ENCODE measurements around the gene MECP2.
"Not testable (repeated sequence)": the region's sequence is repeated elsewhere in the genome, so short reads cannot be mapped to it uniquely, and the experiment has no call there.

MECP2 gene

GRCh38 chrX:154097589-154098541 lies at the start of gene MECP2:
Gene MECP2 (minus strand): TSS chrX:154097717.
- DNase-seq (ENCODE audit: low spot score), result peak; percentile 90

GRCh38 chrX:154144010-154144409 lies 46.5 kb upstream of the MECP2 start, which contains the start of gene OPN1LW:
Gene OPN1LW (plus strand): TSS chrX:154144243. CDS start chrX:154144284, 41 bp downstream.
- DNase-seq (ENCODE audit: low spot score), result not testable (repeated sequence)

- DNase-seq (ENCODE audit: low spot score), result no peak
These were observed 45.6 kb upstream of the MECP2 start for GRCh38 chrX:154142950-154143745.

- DNase-seq (ENCODE audit: low spot score), result no peak
These were observed 44.9 kb upstream of the MECP2 start for GRCh38 chrX:154142386-154142785.

GRCh38 chrX:154140742-154141141 lies 43.2 kb upstream of the MECP2 start:
- no peak for DNase-seq (ENCODE audit: low spot score)

GRCh38 chrX:154140206-154140605 lies 42.7 kb upstream of the MECP2 start:
- DNase-seq (ENCODE audit: low spot score), result no peak

GRCh38 chrX:154138857-154139256 lies 41.3 kb upstream of the MECP2 start:
- no peak for DNase-seq (ENCODE audit: low spot score)

GRCh38 chrX:154136627-154137161 lies 39.2 kb upstream of the MECP2 start:
- DNase-seq (ENCODE audit: low spot score), result peak; percentile 69

GRCh38 chrX:154135458-154136229 lies 38.1 kb upstream of the MECP2 start:
- no peak for DNase-seq (ENCODE audit: low spot score)

GRCh38 chrX:154132366-154132765 lies 34.8 kb upstream of the MECP2 start:
- no peak for DNase-seq (ENCODE audit: low spot score)

GRCh38 chrX:154131955-154132354 lies 34.4 kb upstream of the MECP2 start:
- no peak for DNase-seq (ENCODE audit: low spot score)

- DNase-seq (ENCODE audit: low spot score), result no peak
These were observed 28.6 kb upstream of the MECP2 start for GRCh38 chrX:154126101-154126500.

GRCh38 chrX:154125391-154126040 lies 28.0 kb upstream of the MECP2 start:
- no peak for DNase-seq (ENCODE audit: low spot score)

- no peak for DNase-seq (ENCODE audit: low spot score)
These were observed 26.0 kb upstream of the MECP2 start for GRCh38 chrX:154123241-154124219.

- DNase-seq (ENCODE audit: low spot score), result no peak
These were observed 24.4 kb upstream of the MECP2 start for GRCh38 chrX:154121961-154122360.

- no peak for DNase-seq (ENCODE audit: low spot score)
These were observed 23.7 kb upstream of the MECP2 start for GRCh38 chrX:154121207-154121606.

GRCh38 chrX:154120567-154120966 lies 23.1 kb upstream of the MECP2 start:
- no peak for DNase-seq (ENCODE audit: low spot score)

GRCh38 chrX:154117566-154117965 lies 20.0 kb upstream of the MECP2 start:
- DNase-seq (ENCODE audit: low spot score), result no peak

GRCh38 chrX:154116426-154117211 lies 19.1 kb upstream of the MECP2 start:
- DNase-seq (ENCODE audit: low spot score), result no peak
